Progenitor cell of endocrine pancreas (in vitro differentiated cells): ENCODE results near the gene KIF20B. TPM values are rescaled to one million over a fixed set of nuclear protein-coding genes. Genes with fewer than 3 reads are reported as not detected.

Source experiments
- DNase-seq: peaks from one replicate; pipeline ENCODE4 v3.0.0; 2021; ENCODE audit warnings: low spot score; ENCODE audit not compliant: unreplicated experiment
- H3K27ac Mint-ChIP-seq: 2 replicates; pipeline ENCODE4 v1.8.0; 2021; ENCODE audit warnings: mild to moderate bottlenecking, moderate library complexity, mixed read lengths
- H3K27me3 Mint-ChIP-seq: 2 replicates; pipeline ENCODE4 v1.8.0; 2021; ENCODE audit warnings: mixed read lengths
- H3K36me3 Mint-ChIP-seq: 2 replicates; pipeline ENCODE4 v1.8.0; 2022; ENCODE audit warnings: mixed read lengths; ENCODE audit not compliant: insufficient read depth
- H3K4me1 Mint-ChIP-seq: 2 replicates; pipeline ENCODE4 v1.8.0; 2021; ENCODE audit warnings: low read depth, mixed read lengths
- H3K4me3 Mint-ChIP-seq: 2 replicates; pipeline ENCODE4 v1.8.0; 2021; ENCODE audit warnings: low read depth, mild to moderate bottlenecking, moderate library complexity, mixed read lengths
- H3K9me3 Mint-ChIP-seq: 2 replicates; pipeline ENCODE4 v1.8.0; 2021; ENCODE audit warnings: low read depth, mixed read lengths
- total RNA-seq: library from RNA; stranded (reverse); gene quantifications from 2 replicates; pipeline ENCODE4 v1.2.1, GENCODE V29; 2021
- TF ChIP-seq, protein P1 (sequence below): fragments of 200-600 bp; sonication (generic); IDR thresholded peaks from one replicate; pipeline ENCODE4 v1.5.0; 2021; ENCODE audit warnings: antibody characterized with exemption, mild to moderate bottlenecking; ENCODE audit not compliant: unreplicated experiment

Gene KIF20B
- total RNA-seq, 1 donor from 2014 or later = 27.0 TPM

GRCh38 chr10:89697946-89698345 is 3.4 kb upstream of the KIF20B start:
- Mint-ChIP-seq H3K4me1 (peaks cover 32% of the 10 kb centered on the region), H3K4me3 (no peak overlapping the region), H3K27ac (no peak overlapping the region), H3K36me3 (peaks cover 2% of the 10 kb centered on the region), H3K9me3 (peaks cover 4% of the 10 kb centered on the region), H3K27me3 (no peaks in the 10 kb centered on the region)
- TF ChIP-seq, protein P1, sequence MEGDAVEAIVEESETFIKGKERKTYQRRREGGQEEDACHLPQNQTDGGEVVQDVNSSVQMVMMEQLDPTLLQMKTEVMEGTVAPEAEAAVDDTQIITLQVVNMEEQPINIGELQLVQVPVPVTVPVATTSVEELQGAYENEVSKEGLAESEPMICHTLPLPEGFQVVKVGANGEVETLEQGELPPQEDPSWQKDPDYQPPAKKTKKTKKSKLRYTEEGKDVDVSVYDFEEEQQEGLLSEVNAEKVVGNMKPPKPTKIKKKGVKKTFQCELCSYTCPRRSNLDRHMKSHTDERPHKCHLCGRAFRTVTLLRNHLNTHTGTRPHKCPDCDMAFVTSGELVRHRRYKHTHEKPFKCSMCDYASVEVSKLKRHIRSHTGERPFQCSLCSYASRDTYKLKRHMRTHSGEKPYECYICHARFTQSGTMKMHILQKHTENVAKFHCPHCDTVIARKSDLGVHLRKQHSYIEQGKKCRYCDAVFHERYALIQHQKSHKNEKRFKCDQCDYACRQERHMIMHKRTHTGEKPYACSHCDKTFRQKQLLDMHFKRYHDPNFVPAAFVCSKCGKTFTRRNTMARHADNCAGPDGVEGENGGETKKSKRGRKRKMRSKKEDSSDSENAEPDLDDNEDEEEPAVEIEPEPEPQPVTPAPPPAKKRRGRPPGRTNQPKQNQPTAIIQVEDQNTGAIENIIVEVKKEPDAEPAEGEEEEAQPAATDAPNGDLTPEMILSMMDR = no peak
- DNase-seq = no peak

DNA sequence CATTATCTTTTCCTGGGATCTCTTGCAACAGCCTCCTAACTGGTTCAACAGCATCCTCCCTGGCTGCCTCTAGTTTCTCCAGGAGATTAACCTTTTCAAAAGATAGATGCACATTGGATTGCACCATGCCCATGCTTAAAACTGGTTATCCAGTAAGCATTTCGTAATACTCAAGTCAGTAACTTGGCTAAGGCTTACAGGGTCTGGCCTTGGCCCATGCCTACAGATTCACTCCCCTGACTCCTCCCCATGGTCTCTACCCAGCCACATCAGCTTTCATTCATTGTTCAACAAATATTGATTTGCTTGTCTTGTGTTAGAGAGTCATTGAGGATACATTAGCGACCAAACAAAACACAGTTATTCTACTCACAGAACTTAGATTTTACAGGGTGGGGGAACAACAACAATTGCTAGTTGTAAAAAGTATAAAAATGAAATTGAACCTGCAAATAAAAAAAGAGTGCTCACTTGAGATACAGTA is 1.8 kb upstream of the KIF20B start:
- TF ChIP-seq, protein P1 = no peak
- Mint-ChIP-seq H3K9me3 (peaks cover 4% of the 10 kb centered on the region), H3K4me3 (peak overlapping the region; percentile 30), H3K27me3 (no peaks in the 10 kb centered on the region), H3K4me1 (peaks cover 36% of the 10 kb centered on the region), H3K36me3 (no peaks in the 10 kb centered on the region), H3K27ac (peak overlapping the region; percentile 25)
- DNase-seq = no peak

DNA sequence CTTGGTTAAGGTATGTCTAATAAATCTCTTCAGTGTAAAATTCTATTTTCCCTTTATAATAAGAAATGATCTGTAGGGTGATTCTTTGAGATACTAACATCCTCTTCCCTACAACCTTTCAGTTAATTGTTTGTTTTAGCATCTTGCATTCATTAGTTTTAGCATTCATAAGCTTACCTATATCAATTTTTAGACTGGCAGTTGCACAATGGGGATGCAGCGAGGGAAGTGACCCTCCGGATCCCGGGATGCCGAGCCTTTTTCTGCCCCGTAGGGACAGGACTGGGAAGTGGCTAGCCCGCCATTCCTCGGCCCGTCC is 508 bp upstream of the KIF20B start:
- no peak for DNase-seq

GRCh38 chr10:89702121-89702480 is 711 bp downstream of the KIF20B start:
- no peak for DNase-seq
- Mint-ChIP-seq H3K4me3 (peak overlapping the region; percentile 98), H3K4me1 (peaks cover 27% of the 10 kb centered on the region)

More for the DNA sequence above, 508 bp upstream of the KIF20B start:
- Mint-ChIP-seq H3K4me1 (peaks cover 29% of the 10 kb centered on the region), H3K9me3 (peaks cover 2% of the 10 kb centered on the region), H3K4me3 (peak overlapping the region; percentile 98), H3K27me3 (no peaks in the 10 kb centered on the region), H3K36me3 (no peaks in the 10 kb centered on the region), H3K27ac (peak overlapping the region; percentile 99)
- TF ChIP-seq, protein P1 = no peak

DNA sequence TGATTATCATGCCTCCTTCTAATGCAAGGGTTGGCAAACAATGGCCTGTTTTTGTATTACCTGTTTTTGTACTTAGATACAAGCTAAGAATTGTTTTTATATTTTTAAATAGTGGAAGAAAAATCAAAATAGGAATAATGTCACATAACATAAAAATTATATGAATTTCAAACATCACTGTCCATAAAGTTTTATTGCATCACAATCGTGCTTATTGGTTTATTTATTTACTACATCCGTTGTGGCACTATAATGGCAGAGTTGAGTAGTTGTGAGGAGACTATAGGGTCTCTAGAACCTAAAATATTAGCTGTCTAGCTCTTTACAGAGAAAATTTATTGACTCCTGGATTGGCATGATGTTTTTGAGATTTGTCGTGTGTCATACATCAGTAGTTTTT is 4.1 kb downstream of the KIF20B start:
- Mint-ChIP-seq H3K9me3 (no peaks in the 10 kb centered on the region), H3K36me3 (no peaks in the 10 kb centered on the region), H3K4me1 (peaks cover 18% of the 10 kb centered on the region), H3K4me3 (no peak overlapping the region), H3K27ac (no peak overlapping the region), H3K27me3 (no peaks in the 10 kb centered on the region)
- TF ChIP-seq, protein P1 = no peak
- no peak for DNase-seq

More at GRCh38 chr10:89702121-89702480, 711 bp downstream of the KIF20B start:
- TF ChIP-seq, protein P1 = no peak
- peak overlapping the region; percentile 99 for H3K27ac Mint-ChIP-seq
- H3K9me3 Mint-ChIP-seq = no peaks in the 10 kb centered on the region
- H3K27me3 Mint-ChIP-seq = no peaks in the 10 kb centered on the region
- H3K36me3 Mint-ChIP-seq = no peaks in the 10 kb centered on the region
